ENCODE data around the gene KCNT1.
A peak's percentile ranks its signal among the peaks of the same experiment; 100 is the strongest.

The KCNT1 gene

DNA sequence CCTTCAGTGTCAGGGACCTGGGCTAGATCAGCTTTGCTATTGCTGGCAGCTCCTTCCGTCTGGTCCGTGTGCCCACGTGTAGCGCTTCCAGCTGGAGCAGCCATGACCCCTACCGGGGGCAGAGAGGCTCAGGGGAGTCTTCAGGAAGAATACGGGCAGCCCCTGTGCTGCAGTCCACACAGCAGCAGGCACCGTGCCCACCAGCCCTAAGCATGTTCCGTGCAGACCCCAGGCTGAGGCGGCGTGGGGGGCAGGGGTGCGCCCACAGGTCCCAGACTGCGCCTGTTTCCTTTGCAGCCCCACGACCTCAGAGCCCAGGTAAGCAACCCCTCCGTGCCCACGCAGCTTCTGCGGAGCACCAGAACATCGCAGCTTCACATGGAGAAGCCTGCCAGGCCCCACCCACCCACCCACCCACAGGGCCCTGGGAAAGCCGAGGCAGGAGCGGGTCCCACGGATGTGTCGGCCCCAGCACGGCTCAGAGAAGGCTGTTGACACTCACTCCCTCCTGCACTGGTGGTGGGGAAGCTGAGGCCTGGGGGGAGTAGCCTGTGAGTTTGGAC lies 83.1 kb downstream of the KCNT1 start:
- no peak for DNase-seq

DNA sequence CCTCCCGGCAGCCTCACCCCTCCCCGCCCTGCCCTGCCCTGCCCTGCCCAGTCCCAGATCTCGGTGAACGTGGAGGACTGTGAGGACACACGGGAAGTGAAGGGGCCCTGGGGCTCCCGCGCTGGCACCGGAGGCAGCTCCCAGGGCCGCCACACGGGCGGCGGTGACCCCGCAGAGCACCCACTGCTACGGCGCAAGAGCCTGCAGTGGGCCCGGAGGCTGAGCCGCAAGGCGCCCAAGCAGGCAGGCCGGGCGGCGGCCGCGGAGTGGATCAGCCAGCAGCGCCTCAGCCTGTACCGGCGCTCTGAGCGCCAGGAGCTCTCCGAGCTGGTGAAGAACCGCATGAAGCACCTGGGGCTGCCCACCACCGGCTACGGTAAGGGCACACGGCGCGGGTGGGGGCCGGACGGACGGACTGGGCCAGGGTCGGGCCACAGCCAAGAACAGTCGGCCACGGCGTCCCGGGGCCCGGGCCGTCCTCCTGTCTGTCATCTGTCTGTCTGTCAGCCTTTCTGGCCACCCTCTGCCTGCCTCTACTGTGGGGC lies 84.2 kb downstream of the KCNT1 start:
- no peak for DNase-seq

DNA sequence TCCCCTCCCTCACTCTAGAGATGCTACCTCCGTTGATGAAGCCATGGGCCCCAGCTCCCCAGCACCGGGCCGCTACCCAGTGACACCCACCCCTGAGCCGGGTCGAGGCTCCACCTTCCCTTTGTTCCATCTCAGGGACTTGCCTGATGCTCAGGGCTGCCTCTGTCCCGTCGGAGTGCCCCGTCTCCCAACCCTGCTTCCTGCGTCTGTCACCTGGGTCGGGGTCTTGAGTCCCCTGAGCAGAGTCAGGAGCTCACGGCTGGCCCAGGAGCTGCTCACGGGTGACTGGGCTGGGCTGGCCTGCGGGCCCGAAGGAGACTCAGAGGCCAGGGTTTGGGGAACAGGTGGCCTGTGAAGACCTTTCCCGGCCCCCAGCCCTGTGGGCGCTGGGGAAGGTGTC lies 85.3 kb downstream of the KCNT1 start:
- no peak for DNase-seq

DNA sequence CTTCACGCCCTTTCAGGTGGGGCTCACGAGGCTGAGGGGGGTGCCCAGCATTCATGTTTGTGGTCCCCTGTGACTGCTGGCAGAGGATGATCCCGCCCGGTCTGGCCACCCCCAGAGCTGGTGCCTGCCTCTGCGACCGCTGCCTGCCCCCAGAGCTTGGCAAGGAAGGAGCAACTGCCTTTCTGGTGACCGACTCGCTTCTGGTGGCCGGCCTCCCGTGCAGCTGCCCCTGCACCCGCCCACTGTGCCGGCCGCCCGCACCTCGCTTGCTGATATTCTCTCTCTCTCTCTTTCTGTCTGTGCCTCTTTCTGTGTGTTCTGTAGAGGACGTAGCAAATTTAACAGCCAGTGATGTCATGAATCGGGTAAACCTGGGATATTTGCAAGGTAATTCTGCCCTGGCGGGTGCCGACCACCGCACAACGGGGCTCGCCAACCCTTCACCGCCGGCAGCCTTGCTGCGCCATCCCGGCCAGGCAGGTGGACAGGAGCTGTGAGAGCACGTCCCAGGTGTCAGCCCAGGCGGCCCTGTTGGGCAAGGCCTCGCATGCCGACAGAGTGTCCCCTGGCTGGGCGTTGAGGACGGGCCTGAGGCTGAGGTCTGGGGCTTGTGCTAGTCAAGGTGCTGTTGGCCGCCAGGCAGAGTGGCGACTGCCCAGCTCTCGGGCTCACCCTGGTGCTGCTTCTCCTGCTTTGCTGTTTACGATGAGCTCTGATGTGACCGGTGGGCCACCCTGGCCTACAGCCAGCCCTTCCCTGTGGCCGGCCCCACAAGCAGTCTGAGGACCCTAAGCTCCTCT lies 86.0 kb downstream of the KCNT1 start:
- no peak for DNase-seq

DNA sequence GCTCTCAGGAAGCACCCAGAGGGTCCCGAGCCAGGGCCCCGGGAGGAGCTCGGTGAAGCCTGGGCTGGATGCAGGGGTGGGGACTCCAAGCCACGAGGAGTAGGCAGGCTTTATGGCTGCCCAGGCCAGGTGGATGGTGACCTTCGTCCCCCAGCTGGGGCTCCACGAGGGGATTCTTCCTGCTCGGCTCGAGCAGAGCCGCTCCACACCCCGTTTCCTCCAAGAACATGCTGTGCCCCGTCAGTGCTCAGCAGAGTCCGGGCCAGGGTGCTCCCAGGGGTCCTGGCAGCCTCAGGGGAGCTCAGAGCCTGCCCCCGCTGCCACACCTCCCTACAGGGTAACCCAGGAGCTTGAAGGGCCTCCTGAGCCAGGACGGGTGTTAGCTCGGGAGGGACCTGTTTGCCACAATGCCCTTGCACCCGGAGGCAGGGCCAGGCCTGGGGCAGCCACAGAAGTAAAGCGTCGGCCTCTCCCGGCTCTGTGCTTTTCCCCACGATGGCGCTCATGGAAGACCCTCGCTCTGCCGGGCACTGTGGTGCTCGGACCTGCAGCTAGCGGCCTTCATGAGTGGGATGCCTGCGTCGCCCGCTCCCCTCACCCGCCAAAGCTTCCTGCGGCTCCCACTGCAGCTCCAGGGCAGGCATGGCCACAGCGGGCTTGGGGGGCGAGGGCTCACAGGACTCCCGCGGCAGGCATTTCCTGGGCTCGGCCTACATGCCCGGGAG lies 86.8 kb downstream of the KCNT1 start:
- no peak for DNase-seq

DNA sequence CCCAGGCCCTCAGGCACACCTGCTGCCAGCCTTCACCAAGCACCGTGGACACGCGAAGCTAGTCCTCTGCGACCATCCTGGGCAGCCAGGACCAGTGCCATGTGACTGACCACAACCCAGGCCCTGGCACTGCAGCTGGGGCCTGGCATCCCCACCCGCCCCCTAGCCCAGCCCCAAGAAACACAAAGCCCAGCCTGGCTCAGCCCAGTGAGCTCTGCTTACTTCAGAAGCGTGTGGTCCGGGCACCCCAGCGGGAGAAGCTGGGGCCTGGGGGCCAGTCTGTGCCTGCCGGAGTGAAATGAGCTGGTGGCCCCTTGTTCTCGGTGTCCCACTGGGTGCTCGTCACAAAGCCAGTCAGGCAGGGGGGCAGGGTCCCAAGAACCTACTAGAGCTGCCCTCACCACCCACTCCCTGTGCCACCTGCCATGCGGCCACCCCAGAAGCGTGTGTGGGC lies 87.9 kb downstream of the KCNT1 start:
- no peak for DNase-seq

DNA sequence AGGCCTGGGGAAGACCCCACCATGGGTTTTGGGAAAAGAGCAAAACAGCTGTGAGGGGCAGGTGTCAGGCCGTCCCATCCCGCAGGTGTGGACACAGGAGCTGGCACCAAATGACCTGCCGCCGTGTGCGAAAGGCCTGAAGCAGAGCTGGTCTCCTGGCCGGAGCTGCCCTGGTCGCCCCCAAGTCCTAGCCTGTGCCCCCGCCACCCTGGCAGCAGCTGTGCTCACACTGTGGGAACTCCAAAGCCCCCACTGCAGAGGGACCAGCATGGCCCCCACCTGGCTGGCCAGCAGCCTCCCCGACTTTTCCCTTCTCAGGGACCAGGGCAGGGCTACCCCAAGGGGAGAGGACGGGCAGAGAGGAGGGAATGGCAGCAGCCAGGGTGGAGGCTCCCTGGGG lies 88.4 kb downstream of the KCNT1 start:
- no peak for DNase-seq

DNA sequence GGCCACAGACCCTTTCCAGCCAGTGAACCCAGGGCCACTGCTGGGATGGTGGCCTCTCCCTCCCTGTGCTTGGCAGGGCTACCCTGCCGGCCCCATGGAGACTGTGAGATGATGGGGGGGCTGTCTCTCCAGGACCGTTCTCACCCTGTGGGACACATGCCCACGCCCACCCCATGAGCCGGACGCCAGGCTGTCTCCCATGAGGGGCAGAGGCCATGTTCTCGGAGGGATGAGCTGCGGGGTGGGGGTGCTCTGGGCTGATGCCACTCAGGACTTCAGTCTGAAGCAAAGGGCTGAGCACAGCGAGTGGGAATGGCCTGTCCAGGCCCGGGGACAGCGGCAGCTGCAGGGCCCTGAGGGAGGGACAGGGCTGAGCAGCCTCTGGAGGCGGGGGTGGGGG lies 88.9 kb downstream of the KCNT1 start:
- DNase-seq = no peak

DNA sequence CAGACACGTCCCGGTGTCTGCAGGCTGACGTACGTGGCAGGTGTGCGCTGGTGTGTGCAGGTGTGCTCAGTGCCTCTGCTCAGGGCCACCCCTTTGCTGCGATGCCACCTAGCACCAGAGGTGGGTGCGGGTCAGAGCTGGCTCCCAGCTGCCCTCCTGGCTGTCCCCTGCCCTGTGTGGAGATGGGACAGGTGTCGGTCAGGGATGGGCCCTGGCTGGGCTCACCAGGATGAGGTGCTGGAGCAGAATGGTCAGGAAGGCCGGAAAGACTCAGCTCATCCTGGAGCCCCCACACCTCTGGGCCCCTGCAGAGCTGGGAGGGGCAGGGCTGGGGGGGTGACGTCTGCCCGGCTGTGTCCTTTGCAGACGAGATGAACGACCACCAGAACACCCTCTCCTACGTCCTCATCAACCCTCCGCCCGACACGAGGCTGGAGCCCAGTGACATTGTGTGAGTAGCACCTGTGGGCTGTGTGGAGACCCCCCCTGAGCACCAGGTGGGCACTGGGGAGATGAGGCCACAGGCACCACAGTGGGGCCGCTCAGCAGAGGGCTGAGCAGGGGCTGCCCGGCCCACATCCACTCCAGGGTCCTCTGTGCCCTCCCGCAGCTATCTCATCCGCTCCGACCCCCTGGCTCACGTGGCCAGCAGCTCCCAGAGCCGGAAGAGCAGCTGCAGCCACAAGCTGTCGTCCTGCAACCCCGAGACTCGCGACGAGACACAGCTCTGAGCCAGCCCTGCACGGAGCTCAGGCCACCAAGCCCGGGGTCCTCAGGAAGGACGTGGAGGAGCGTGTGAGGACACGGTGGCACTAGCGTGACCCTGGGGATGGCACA lies 89.7 kb downstream of the KCNT1 start:
- DNase-seq = no peak

DNA sequence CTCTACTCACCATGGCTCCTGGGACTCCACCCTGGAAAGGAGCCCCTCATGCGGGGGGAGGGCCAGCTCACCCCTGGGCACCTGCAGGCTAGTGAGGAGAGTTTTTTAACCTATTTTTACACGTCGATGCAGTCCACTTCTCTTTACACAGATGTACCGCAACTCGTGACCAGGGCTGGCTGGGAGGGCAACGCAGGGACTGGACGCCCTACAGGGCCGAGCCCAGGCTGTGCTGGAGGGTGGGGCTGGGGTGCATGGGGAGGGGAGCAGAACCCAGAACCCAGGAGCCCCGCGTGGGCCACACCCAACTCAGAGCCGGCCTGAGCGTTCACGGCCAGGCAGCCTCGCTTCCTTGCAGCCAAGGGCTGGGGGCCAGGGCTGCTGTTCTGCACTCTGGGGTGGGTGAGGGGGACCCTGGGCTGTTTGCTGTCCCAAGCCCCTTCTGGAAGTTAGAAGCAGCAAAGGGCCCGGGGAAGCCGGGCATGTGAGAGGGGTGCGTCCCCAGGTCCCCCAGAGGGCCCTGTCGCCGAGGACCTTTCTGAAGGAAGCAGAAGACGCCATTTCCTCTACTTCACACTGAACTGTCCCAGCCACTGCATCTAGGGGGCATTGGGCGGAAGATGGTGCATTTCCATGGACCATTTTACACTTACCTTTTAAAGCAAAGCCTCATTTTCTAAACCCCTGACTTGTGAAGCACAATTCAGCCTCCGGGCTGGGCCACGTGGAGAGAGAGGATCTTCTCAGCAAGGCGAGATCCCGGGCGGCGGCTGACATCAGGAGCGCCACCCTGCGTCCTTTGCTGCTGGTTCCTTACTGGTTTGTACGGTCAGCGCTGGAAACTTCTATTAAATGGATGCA lies 90.5 kb downstream of the KCNT1 start:
- DNase-seq = no peak

DNA sequence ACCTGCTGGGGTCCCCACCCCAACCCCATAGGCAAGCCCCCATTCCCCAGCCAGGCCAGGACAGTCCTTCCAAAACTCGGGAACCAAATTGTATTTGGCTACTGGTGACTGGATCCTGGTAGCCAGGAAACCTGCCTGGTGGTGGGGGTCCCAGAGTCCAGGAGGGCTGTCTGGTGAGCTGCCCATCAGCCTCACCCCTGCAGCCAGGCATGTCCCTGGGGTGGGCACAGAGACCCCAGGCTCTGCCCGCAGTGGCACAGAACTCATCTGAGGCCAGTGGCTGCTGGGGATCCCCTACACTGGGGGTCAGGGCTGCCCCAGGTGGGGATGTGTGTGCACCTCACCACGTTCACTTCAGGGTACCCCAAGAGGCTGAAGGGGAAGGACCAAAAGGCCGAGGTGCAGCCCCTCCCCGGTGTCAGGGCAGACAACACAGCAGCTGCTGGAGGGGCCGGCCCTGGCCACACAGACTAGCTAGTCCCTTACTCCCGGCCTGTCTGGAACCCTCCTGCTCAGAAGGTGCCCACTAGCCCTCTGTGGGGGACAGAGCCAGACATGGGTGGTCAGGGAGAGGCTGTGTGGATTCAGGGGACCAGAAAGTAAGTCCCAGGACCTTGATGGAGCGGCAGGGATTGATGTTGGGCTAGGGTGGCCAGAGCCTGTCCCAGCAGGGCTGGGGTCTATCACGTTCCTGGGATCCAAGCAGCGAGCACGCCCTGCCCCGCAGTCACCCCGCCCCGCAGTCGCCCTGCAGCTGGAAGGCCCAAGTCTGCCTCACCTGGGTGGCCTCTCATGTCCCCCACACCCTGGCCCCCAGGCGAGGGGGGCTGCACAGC lies 91.5 kb downstream of the KCNT1 start:
- DNase-seq = no peak

DNA sequence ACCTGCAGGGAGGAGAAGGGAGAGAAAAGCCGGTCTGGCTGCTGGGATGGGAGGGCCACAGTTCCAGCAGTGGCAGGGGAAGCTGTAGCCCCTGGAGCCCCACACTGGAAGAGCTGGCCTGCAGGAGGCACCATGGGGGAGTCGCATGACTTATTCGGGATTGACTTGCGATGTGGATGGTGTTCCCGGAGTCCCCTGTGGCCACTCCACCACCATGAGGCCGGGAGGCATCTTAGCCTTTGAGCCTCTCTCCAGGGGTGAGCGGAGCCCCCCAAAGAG lies 92.0 kb downstream of the KCNT1 start:
- DNase-seq = no peak

DNA sequence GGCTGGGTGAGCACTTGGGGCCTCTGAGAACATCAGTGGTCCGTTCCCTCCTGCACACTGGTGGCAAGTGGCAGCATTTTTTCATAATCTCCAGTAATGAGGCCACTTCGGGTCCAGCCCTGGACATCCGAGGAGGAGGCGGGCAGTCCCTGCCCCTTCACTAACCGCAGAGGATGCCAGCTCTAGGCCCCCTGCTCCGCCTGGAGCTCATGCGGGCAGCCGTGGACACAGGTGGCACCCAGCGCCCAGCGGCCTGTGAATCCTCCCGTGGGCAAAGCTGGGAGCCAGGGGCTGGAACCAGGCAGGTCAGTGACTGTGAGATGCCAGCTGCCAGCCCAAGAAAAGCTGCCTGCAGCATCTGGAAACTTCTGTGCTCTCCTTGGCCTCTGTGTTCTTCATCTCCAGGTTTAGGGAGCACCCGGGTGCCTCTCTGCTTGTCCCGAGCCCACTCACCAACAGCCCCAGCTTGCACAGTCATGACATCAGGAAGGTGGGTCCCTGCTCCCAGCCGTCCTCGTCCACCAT lies 92.4 kb downstream of the KCNT1 start:
- DNase-seq = no peak

DNA sequence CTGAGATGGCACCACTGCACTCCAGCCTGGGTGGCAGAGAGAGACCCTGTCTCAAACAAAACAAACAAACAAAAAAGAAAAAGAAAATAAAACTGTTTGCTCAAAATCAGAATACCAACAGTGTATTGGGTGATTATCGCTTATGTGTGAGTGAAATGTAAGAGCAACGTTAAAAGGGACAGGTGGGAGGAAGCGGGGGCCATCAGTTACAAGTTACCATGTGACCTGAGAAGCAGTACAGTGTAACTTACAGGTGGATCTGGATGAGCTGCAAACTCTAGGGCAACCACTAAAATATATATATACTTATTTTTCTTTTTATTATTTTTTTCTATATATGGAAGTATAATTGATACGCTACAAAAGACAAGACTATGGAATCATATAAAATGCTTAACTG lies 93.4 kb downstream of the KCNT1 start:
- DNase-seq = no peak

DNA sequence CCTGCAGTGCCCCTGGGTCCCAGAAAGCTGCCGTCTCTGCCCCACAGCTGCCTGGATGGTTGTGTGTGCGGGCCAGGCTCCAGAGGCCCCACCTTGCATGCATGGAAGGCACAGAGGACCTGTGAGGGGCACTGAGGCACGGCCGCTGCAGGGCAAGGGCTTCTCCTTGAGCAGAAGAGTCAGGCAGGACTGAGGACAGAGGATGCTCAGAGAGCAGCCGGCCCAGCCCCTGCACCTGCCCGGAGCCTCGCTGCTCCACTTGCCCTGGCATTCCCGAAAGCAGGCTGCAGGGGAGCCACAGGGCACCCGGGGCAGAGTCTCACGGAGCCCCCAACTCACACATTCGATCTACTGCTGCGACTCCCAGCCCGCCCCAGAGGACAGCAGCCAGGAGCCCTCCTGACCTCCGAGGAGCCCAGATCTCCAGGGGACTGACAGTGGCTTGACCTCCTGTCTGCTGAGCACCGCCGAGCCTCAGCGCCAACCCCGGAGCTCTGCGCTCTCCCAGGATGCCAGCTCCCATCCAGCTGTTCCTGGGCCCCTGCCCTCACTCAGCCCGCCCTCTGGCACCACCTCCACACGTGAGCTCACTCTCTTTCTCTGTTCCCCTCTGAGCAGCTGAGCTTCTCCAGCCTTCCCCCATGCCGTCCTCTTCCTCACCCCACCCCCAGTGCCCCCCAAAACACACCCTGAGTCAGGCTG lies 95.0 kb downstream of the KCNT1 start:
- DNase-seq = no peak

DNA sequence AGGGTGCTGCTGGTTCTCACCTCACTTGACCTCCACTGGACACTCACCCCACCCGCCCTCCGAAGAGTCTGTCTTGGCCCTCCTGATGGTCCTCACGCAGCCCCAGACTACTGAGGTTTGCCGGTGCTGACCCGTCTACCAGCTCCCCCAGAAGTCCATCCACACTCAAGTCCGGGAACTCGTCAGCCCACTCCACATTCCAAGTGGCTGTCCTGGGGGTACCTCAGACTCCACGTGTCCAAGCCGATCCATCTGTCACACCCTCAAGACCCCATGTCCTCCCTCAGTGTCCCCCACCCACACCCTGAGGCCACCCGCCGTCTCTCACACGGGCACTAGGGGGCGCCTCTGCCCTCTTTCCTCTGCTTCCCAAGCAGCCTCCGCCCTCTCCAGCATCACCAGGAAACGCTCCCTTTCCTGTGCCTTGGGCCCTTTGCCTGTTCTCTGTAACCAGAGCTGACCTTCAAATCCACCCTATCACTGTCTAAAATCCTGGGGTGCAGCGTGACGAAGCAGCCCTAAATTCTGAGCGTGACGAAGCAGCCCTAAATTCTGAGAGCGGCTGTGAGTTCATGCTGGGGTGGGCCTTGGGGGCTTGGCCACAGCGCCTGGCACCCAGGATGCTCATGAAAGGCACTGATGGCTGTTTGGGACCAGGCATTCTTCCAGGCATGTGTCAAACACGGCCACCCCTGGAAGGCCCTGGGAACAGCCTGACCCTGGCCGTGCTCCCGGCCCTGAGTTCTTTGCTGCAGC lies 95.7 kb downstream of the KCNT1 start:
- DNase-seq = peak in 1 of 5 donors; percentile 13

DNA sequence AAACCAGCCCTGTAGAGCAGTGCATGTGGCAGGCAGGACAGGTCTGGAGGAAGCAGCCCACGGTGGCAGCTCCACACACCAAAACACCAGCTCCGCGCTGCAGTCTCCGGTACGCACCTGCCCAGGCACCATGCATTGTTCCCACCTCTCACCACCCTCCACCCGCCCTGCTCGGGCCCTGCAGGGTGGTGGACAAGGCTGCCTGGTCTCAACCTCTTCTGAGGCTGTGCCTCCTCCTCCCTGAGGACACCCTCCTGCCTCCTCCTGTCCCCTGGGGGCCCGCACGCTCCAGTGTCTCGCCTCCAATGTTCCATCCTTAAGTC lies 96.2 kb downstream of the KCNT1 start:
- DNase-seq = no peak

DNA sequence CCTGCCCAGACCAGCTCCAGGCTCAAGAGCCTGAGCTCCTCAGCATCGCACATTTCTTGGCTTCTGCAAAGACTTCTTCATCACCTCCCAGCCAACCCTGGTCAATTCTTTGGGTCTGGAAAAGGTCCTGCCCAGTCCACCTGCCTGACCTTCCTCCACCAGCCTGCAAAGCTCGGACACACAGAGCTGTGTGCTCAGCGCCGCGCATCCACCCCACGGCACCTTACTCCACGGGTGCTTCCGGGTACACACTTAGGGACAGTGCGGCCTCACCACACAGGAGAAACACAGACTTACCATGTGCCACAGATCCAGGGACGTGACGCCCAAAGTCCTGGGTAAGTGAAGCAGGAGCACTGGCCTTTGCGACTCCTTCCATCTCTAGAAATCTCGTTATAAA lies 97.3 kb downstream of the KCNT1 start:
- no peak for DNase-seq

DNA sequence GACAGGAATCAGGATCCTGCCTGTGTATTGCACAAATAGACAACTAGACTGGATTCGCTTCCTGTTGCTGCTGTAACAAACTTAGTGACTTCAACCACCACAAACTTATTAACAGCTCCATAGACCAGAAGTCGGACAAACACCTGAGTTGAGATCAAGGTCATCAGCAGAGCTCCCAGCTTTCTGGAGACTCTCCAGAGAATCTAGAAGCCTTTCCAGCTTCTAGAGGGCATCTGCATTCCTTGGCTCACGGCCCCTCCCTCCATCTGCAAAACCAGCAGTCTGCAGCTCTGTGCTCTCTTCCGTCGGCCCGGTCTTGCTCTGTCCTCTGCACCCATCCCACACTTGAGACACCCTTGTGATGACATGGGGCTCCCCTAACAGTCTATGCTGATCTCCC lies 99.1 kb downstream of the KCNT1 start:
- DNase-seq = no peak
